ENCODE results near the gene SCN2A.

DNA sequence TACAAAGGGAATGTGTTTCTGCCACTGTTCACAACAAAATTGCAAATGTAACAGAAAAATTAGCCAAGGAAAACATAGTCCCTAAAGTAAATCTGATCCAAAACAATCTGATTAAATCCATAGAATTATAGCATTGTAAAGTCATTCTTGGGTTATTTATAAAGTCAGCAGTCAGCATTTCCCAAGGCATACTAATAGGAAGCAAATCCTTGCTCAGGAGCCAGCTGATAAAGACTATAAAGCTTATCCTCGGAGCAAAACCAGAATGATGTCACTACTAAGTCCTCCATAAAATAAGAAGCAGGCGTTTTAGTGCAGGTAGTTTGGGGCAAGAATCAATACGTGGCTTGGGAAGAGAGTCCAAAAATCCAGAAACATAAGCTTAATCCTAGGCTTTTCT lies 162.9 kb downstream of the SCN2A start:
- no peak for TF ChIP-seq SPI1 (IDR thresholded peaks at IDR 0.05; ENCODE audit: low read depth, low read length)
- TF ChIP-seq TAF1 (IDR thresholded peaks at IDR 0.05; ENCODE audit: low read depth, low read length) = no peak
- TF ChIP-seq POLR2A (IDR thresholded peaks at IDR 0.05; ENCODE audit: low read depth, low read length) = no peak
- TF ChIP-seq POLR2AphosphoS5 (IDR thresholded peaks at IDR 0.05; ENCODE audit: low read depth, low read length) = no peak
- TF ChIP-seq PAX5 (IDR thresholded peaks at IDR 0.05; ENCODE audit: insufficient read depth, low read length, severe bottlenecking) = no peak

Measured in GM12891 (cell line).